ENCODE results near the gene SND1.

Gene SND1

GRCh38 chr7:128097211-128097731 lies 445.3 kb downstream of the SND1 start:
- Histone ChIP-seq H3K4me1 (ENCODE audit: control insufficient read depth, insufficient read depth, low read length) (no peaks in the 10 kb centered on the region), H3K9me3 (ENCODE audit: control insufficient read depth, insufficient read depth, low read depth, low read length) (no peaks in the 10 kb centered on the region), H3K36me3 (ENCODE audit: control insufficient read depth in 2 of 2, insufficient read depth in 1 of 2, low read length in 2 of 2) (peaks cover 0 to 8% of the 10 kb centered on the region in 2 experiments; a peak in 1 of 3 replicates), H3K4me3 (ENCODE audit: low read depth, low read length) (no peak overlapping the region), H3K27ac (ENCODE audit: extremely low read depth, low read depth, low read length) (no peak overlapping the region)
- ChIA-PET CTCF (no interaction called here), POLR2A (no interaction called here)
- no peak for TF ChIP-seq ZNF132 (tag by site-specific recombination; IDR thresholded peaks at IDR 0.05; ENCODE audit: borderline replicate concordance)
- no peak for TF ChIP-seq EGR2 (tag by site-specific recombination; IDR thresholded peaks at IDR 0.05; ENCODE audit: low read depth)
- no peak for TF ChIP-seq ZBTB8A (tag by site-specific recombination; IDR thresholded peaks at IDR 0.05)
- TF ChIP-seq, protein P1, sequence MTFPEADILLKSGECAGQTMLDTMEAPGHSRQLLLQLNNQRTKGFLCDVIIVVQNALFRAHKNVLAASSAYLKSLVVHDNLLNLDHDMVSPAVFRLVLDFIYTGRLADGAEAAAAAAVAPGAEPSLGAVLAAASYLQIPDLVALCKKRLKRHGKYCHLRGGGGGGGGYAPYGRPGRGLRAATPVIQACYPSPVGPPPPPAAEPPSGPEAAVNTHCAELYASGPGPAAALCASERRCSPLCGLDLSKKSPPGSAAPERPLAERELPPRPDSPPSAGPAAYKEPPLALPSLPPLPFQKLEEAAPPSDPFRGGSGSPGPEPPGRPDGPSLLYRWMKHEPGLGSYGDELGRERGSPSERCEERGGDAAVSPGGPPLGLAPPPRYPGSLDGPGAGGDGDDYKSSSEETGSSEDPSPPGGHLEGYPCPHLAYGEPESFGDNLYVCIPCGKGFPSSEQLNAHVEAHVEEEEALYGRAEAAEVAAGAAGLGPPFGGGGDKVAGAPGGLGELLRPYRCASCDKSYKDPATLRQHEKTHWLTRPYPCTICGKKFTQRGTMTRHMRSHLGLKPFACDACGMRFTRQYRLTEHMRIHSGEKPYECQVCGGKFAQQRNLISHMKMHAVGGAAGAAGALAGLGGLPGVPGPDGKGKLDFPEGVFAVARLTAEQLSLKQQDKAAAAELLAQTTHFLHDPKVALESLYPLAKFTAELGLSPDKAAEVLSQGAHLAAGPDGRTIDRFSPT (tag by site-specific recombination; IDR thresholded peaks at IDR 0.05): no peak
- TF ChIP-seq OSR2 (tag by site-specific recombination; IDR thresholded peaks at IDR 0.05): no peak
- TF ChIP-seq, protein P2, sequence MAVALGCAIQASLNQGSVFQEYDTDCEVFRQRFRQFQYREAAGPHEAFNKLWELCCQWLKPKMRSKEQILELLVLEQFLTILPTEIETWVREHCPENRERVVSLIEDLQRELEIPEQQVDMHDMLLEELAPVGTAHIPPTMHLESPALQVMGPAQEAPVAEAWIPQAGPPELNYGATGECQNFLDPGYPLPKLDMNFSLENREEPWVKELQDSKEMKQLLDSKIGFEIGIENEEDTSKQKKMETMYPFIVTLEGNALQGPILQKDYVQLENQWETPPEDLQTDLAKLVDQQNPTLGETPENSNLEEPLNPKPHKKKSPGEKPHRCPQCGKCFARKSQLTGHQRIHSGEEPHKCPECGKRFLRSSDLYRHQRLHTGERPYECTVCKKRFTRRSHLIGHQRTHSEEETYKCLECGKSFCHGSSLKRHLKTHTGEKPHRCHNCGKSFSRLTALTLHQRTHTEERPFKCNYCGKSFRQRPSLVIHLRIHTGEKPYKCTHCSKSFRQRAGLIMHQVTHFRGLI (tag by site-specific recombination; IDR thresholded peaks at IDR 0.05): no peak
- no peak for TF ChIP-seq ZBTB48 (tag by site-specific recombination; IDR thresholded peaks at IDR 0.05)
- no peak for TF ChIP-seq ZNF843 (tag by site-specific recombination; IDR thresholded peaks at IDR 0.05)
- TF ChIP-seq HOXD13 (CRISPR knock-in tag; IDR thresholded peaks at IDR 0.05; ENCODE audit: borderline replicate concordance): no peak
- no peak for TF ChIP-seq ZNF423 (tag by site-specific recombination; IDR thresholded peaks at IDR 0.05)
- TF ChIP-seq ZFP3 (tag by site-specific recombination; IDR thresholded peaks at IDR 0.05; ENCODE audit: low read depth): no peak
- TF ChIP-seq, protein P3, sequence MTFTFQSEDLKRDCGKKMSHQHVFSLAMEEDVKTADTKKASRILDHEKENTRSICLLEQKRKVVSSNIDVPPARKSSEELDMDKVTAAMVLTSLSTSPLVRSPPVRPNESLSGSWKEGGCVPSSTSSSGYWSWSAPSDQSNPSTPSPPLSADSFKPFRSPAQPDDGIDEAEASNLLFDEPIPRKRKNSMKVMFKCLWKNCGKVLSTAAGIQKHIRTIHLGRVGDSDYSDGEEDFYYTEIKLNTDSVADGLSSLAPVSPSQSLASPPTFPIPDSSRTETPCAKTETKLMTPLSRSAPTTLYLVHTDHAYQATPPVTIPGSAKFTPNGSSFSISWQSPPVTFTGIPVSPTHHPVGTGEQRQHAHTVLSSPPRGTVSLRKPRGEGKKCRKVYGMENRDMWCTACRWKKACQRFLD (tag by site-specific recombination; IDR thresholded peaks at IDR 0.05): no peak
- TF ChIP-seq ZSCAN23 (tag by site-specific recombination; IDR thresholded peaks at IDR 0.05): no peak
- TF ChIP-seq SETDB1 (IDR thresholded peaks at IDR 0.05; ENCODE audit: insufficient read length, low read length): no peak

DNA sequence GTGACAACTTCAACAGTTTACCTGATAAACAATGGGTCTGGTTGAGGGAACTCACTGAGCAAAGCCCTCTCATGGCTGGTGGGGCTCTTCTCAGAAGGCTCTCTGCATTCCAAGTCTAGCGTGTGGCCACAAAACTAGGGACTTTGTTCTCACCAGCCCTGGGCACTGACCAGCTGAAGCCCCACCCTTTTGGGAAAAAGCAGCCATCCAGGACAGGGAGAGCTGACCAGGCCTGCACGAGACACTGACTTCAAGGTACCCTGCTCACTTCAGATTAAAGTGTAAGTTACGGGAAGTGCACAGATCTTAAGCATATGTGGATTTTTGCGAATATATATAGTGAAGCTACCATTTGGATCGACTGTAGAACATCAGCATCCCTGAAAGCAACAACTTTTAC lies 446.6 kb downstream of the SND1 start:
- no peak overlapping the region for H3K4me3 ChIP-seq (ENCODE audit: low read depth, low read length)
- H3K36me3 ChIP-seq (ENCODE audit: control insufficient read depth in 2 of 2, insufficient read depth in 1 of 2, low read length in 2 of 2): peaks cover 0 to 4% of the 10 kb centered on the region in 2 experiments; a peak in 1 of 3 replicates
- ChIA-PET POLR2A (no interaction called here), CTCF (interaction anchor here (0.6 to 3.0 kb wide), 2 partner anchors 111 to 247 kb away, joined by 3 to 9 read pairs; no protein-coding TSS in a partner anchor)
- no peaks in the 10 kb centered on the region for H3K9me3 ChIP-seq (ENCODE audit: control insufficient read depth, insufficient read depth, low read depth, low read length)
- no peaks in the 10 kb centered on the region for H3K4me1 ChIP-seq (ENCODE audit: control insufficient read depth, insufficient read depth, low read length)
- TF ChIP-seq ZNF426 (tag by site-specific recombination; IDR thresholded peaks at IDR 0.05): no peak
- no peak for TF ChIP-seq ZNF521 (tag by site-specific recombination; IDR thresholded peaks at IDR 0.05)
- TF ChIP-seq, protein P4, sequence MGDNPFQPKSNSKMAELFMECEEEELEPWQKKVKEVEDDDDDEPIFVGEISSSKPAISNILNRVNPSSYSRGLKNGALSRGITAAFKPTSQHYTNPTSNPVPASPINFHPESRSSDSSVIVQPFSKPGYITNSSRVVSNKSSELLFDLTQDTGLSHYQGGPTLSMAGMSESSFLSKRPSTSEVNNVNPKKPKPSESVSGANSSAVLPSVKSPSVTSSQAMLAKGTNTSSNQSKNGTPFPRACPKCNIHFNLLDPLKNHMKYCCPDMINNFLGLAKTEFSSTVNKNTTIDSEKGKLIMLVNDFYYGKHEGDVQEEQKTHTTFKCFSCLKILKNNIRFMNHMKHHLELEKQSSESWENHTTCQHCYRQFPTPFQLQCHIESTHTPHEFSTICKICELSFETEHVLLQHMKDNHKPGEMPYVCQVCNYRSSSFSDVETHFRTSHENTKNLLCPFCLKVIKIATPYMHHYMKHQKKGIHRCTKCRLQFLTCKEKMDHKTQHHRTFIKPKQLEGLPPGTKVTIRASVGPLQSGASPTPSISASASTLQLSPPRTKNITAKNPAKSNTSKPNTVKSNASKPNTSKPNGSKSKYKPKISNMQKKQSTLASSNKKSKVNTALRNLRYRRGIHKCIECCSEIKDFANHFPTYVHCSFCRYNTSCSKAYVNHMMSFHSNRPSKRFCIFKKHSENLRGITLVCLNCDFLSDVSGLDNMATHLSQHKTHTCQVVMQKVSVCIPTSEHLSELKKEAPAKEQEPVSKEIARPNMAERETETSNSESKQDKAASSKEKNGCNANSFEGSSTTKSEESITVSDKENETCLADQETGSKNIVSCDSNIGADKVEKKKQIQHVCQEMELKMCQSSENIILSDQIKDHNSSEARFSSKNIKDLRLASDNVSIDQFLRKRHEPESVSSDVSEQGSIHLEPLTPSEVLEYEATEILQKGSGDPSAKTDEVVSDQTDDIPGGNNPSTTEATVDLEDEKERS (tag by site-specific recombination; IDR thresholded peaks at IDR 0.05): no peak
- TF ChIP-seq ZFHX2 (tag by site-specific recombination; conservative IDR thresholded peaks at IDR 0.05): no peak
- no peak overlapping the region for H3K27ac ChIP-seq (ENCODE audit: extremely low read depth, low read depth, low read length)
